GM19397 (cell line): ENCODE measurements around the gene TRIP12.
"Not testable (repeated sequence)": the region's sequence is repeated elsewhere in the genome, so short reads cannot be mapped to it uniquely, and the experiment has no call there.

Experiments
- ATAC-seq: cut with Tn5 transposase; IDR thresholded peaks from one replicate; pipeline ENCODE4 v1.9.1; 2021; ENCODE audit warnings: mild to moderate bottlenecking, moderate library complexity; ENCODE audit not compliant: unreplicated experiment

TRIP12 gene

DNA sequence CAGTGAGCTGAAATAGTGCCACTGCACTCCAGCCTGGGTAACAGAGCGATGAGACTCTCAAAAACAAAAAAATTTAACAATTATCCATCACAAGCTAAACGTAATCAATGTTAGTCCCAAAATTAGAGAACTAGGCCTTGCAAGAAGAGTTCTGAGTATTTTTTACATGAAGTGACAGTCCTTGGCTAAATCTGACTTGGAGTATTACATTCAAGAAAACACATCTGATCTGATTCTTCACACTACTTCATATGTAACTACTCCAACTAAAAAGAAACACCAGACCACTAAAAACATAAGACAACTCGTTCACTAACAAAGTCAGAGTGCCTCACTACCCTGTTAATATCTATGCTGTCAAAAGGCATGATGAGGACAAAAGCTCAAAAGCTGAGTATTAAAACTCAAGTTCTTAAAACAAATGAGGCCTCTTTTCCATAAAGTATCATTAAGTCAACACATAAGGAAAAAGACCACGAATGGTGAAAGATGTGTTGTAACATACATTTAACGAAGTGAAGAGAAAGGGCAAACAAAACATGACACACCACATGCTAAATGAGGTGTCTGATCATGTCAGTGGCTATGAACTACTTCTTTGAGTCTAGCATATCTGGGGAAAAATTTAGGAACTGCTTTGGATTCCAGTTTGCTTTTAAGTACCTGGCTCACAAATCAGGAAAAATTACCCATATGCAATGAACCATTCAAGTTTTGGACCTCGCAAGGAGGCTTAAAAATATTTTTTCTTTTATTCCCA is 42.4 kb downstream of the TRIP12 start:
- no peak for ATAC-seq

DNA sequence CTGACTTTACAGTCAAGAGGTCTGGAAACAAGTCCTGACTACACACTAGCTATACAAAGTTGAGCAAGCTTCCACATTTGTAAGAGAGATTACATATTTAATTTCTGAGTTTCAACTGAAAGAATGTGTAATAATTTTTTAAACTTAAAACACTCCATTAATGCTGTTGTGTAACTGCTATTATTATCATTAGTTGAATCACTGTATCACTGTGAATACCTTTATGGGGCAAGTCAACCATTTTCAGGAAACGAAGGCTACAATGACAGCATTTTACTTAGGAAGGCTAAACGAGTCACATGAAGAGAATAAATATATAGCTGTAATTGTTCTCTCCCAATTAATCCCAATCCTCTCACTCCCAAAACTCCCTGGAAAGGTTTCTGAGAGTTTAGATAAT is 46.3 kb downstream of the TRIP12 start:
- ATAC-seq, result no peak

DNA sequence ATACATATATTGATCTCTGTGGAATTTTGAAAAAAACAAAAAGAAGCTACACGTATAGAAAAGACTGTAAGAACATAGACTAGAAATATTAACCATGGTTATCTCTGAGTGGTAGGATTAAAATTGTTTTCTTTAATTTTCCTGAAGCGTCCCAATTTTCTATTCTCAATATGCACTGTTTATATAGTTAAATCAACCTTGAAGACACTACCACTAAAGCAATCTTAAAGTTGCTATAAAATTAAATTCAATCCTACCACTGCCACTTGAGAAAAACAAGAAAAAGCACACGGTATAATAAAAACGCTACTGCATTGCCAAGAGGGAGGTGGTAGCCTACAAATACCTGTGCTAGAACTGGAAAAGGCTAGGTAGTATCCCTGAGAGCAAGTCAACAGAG is 47.2 kb downstream of the TRIP12 start:
- no peak for ATAC-seq

DNA sequence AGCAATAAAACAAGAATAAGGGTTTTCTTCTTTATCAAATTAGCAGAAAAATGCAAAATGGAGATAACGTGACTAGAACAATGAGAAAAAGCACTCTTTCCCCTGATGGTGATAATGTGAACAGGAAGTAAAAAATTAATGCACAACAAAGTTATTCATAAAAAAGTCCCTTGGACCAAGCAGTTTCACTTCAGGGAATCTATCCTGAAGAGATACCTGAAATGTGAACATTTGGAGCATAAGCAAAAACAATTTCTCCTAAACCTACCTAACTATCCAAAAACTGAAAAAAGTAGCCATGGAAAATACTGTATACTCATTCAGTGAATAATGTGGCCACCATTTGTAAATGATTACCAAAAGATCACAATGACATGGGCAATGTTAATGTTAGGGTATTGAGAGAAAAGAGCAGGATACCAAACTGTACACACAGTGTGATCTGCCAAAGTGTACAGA is 48.7 kb downstream of the TRIP12 start:
- peak; percentile 78 for ATAC-seq

DNA sequence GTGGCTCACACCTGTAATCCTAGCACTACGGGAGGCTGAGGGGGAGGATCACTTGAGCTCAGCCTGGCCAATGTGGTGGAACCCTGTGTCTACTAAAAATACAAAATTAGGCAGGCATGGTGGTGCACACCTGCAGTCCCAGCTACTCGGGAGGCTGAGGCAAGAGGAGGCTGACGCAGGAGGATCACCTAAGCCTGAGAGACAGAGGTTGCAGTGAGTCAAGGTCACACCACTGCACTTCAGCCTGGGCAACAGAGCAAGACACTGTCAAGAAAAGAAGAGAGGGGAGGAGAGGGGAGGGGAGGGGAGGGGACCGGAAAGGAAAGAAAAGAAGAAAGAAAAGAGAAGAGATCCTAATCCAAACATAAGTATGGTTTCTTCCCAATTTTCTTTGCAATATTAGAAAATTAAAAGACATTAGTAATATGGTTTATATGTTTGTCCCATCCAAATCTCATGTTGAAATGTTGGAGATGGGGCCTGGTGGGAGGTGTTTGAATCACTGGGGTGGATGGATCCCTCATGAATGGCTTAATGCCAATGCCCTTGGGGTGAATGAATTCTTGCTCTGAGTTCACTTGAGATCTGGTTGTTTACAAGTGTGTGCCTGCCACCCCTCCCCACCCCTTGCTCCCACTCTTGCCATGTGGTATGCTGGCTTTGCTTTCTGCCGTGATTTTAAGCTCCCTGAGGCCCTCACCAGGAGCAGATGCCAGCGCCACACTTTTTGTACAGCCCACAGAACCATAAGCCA is 50.7 kb downstream of the TRIP12 start:
- no peak for ATAC-seq

DNA sequence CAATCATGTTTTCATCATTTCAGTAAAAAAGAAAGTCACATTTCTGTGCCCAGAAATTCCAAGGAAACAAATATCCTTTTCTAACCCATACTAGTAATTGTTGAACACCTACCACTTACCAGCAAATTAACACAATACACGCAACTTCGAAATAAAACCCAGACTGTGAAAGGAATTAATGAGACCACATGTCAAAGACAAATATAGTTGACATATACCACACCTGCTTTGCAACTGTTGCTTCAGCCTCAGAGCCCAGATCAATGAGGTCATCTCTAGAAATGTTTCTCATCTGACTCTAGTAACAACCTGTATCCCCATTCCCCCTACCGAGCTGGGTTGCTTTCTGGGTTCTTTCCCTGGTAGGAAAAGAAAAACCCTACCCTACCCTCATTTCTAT is 52.6 kb downstream of the TRIP12 start:
- ATAC-seq, result no peak

DNA sequence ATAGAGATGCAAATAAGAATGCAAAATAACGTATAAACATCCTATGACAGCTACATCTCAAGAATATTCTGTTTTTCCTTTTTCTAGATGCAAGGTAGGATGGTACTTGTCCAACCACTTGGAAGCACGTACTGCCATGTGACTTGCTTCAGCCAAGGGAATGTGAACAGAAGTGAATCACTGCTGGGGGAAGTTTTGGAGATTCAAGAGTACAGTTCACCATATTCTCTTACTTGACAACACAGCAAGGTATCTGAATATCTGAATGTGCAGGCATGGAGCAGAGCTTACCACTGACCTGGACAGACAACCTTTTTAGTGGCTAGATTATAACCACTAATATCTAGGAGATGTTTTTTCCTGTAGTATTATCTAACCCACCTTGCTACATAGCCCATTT is 53.0 kb downstream of the TRIP12 start:
- ATAC-seq, result no peak

DNA sequence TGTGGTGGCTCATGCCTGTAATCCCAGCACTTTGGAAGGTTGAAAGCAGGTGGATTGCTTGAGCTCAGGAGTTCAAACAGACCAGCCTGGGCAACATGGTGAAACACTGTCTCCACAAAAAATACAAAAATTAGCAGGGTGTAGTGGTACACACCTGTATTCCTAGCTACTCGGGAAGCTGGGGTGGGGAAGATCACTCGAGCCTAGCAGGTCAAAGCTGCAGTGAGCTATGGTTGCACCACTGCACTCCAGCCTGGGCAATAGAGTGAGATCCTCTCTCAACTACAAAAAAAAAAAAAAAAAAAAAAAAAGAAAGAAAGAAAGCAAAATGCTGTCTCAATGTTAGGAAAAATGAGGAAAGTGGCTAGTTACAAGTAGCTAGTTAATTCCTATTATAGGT is 56.8 kb downstream of the TRIP12 start:
- ATAC-seq, result no peak

DNA sequence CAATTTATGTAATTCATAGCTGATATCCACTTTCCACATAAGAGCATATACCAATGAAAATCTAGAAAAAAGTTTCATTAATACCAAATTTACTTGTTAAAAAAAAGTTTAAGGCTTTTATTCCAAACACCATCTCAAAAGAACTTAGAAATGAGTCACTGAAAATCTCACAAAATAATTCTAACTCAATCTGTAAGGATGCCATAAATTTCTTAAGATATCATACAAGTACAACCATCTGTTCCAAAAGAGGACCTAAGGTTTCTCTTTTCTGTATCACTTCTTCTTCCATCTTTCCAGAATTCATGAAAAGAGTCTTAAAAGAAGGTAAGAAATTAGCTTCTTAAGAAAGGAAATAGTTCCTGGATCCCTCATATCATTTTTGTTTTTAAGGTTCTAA is 60.4 kb downstream of the TRIP12 start:
- no peak for ATAC-seq

DNA sequence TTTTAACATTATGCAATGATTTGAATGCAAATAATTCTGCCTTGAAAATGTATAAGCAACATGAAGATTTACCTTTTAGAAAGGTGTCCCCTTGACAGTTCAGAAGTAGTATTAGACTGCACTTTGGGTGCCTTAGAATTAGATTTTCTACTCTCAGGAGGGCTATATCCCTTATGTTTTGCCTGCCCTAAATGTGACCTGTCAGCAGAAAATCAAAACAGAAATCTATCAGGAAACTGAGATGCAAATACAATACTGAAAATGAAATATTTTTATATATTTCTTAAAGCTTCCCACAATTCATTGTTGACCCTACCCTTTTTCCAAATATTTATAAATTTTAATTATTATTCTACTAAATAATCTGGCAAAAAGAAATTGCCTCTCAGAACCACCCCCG is 61.5 kb downstream of the TRIP12 start:
- no peak for ATAC-seq

DNA sequence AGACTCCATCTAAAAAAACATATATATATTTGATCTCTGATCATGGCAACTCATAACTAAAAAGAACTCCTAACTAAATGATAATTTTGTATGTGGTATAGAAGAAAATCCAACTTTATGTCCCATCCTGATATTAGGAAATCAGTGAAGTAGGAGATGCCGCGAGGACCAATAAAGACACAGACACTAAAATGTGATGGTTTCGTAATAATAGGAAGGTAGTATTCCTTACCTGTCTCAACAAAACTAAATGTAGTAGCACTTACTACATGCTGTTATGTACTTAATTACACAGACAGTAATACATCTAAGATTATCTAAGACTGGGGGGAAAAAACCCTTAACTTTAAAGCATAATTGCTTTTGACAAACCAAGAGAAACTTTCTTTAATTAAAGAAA is 63.5 kb downstream of the TRIP12 start:
- ATAC-seq, result no peak

DNA sequence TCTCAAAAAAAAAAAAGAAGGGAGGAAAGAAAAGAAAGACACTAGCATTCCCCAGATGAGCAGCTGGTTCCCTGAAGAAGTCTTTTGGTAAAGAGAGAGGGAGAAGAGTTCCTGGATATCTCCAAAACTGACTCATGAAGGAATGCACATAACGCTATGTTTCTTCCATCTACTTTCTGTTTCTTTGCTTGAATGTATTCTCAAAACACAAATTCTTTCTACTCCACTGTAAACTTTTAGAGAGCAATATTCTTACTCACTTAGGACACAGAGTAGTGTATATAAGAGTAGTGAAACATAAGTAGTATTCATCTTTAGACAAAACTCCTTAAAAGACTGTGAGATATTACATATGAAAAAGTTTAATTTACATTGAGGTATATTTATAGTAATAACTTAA is 64.2 kb downstream of the TRIP12 start:
- ATAC-seq, result no peak

DNA sequence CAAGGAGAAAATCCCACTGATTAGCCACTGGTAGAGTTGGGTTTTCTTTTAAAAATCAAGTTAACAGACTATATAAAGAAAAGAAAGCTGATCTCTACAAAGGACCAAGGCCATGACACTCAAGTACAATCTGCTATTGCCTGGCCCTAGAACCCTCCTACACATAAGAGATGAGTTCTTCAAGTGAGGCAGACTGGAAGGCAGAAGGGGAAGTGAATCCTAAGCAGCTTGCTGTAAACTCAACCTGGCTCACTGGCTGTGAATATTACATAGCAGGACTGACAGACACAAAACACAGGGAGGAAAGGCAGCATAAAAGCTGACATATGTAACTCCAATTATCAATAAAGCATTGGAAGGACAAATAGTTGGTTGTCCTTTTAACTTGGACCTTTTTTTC is 65.4 kb downstream of the TRIP12 start:
- ATAC-seq, result peak; percentile 77

DNA sequence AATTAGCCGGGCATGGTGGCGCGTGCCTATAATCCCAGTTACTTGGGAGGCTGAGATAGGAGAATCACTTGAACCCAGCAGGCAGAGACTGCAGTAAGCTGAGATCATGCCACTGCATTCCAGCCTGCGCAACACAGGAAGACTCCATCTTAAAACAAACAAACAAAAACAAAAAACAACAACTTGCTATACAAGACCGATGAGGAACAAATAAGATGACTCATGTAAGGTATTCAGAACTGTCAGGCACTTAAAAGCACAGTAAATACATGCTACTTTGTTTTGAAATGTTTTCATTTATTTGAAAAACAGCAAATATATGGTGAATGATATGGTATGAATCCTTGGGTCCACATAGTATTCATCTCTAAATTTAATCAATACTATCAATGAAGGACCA is 66.7 kb downstream of the TRIP12 start:
- ATAC-seq, result no peak

DNA sequence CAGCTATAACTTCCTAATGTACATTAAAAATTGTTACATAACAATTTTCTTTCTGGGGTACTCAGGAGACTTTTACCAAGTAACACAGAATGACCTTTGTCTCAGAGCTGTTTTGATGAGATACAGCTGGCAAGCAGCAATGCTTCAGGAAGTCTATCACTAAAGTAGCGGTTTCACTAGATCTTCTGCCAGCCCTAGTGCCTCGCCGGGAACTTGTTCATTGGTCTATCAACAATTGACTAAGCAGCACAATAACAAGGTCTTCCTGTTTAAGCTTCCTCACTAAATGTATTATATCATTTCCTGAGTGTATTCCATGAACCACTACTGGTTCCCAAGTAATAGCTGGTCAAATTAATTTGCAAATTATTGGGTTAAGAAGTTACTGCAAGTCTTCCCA is 69.2 kb downstream of the TRIP12 start:
- ATAC-seq, result peak; percentile 76

DNA sequence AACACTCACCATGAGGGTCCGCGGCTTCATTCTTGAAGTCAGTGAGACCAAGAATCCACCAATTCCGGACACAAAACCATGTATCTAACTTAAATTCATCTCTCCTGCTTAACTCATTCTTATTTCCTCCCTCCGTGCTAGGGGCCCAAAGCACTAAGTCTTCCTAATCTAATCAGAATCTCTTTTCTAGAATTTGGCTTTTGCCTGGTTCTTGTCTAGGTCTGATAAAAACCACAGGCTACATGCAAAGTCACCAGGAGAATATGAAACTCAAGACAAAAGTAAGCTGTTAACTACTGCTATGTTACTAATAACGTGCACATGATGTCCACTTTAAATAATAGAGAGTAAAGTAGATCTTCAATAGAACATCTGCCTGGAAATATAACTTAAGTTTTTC is 69.9 kb downstream of the TRIP12 start:
- ATAC-seq, result no peak

DNA sequence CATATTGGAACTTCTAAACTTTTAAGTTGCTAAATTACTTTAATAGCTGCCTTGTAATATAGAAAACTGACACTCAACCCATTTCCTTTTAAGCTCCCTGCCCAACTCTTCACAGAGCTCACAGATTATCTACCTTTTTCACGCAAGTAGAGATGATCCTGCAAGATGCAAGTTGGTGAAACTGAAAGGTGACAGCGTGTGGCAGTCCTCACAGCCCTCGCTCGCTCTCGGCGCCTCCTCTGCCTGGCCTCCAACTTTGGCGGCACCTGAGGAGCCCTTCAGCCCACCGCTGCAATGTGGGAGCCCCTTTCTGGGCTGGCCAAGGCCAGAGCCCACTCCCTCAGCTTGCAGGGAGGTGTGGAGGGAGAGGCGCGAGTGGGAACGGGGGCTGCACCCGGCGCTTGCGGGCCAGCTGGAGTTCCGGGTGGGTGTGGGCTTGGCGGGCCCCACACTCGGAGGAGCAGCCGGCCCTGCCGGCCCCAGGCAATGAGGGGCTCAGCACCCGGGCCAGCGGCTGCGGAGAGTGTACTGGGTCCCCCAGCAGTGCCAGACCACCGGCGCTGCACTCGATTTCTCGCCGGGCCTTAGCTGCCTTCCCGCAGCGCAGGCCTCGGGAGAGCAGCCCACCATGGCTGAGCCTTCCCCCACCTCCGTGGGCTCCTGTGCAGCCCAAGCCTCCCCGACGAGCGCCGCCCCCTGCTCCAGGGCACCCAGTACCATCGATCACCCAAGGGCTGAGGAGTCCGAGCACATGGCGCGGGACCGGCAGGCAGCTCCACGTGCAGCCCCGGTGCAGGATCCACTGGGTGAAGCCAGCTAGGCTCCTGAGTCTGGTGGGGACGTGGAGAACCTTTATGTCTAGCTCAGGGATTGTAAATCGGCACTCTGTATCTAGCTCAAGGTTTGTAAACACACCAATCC is 71.2 kb downstream of the TRIP12 start:
- not testable (repeated sequence) for ATAC-seq

DNA sequence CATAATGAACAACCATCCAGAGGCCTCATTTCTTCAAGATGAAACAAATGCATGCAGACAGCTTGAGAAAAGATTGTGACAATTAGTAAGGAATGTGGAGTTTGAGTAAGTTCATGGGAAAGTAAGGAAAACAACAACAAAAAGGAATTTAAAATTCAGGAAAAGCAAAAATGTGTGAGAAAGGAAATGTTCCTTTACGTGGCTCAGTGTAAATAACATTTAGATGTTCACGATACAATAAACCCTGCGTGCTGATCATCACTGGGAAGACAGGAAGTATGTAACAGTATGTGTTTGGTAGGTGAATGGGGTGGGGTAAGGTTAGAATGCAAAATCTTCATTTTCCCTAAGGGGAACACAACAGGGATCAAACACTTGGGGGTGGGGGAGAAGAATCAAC is 72.7 kb downstream of the TRIP12 start:
- ATAC-seq, result no peak

DNA sequence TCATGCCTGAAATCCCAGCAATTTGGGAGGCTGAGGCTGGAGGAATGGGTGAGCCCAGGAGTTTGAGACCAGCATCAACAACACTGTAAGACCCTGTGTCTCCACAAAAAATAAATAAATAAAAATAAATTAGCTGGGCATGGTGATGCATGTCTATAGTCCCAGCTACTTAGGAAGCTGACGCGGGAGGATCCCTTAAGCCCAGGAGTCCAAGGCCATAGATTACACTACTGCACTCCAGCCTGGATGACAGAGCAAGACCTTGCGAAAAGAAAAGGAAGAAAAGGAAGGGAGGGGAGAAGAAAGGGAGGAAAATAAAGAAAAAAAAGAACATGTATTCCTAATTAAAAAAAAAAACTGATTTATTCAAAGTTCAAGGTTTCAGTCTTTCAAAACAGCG is 78.2 kb downstream of the TRIP12 start:
- no peak for ATAC-seq

DNA sequence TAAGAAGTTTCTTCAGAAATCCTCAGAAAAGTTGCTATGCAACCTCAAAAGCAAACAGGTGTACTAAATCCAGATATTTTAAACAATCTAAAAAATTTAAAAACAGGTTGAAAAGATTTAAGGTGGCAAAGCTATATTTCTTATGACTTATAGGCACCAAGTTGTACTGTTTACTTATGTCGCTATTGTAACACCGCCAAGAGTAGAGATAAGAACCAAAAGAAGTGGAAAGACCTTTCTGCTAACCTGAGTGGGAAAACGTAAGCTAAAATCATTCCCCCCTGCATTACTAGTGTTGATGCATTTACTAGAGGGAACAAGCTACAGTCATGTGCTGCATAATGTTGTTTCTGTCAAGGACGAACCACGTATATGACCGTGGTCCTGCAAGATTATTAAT is 83.1 kb downstream of the TRIP12 start:
- ATAC-seq, result no peak

DNA sequence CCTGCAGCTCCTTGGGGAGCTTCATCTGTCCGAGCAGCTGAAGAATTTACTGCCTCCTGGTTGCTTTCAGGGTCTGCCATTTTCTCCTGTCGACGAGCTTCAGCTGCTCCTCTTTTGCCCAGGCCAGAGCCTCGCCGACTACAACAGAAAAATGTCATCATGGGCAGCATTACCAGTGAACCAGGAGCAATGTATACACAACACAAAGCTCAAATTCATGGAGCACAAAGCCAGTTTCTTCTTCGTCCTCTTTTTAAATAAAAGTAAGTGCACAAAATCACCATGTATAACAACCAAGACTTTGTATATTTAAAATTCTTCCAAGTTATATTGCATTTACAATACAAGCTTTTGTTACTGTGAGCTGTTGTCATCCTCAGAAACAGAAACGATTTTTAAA is 85.0 kb downstream of the TRIP12 start:
- ATAC-seq, result no peak
